Mammary epithelial cell (primary cell): ENCODE measurements around the gene ZSWIM8.

ENCODE experiments used
- EZH2 ChIP-seq: IDR thresholded peaks from 2 replicates; pipeline ENCODE4 v1.6.1; 2012; ENCODE audit warnings: low read length, inconsistent platforms, borderline replicate concordance
- TF ChIP-seq, protein P1 (sequence below), 2 donors: IDR thresholded peaks in 1 of 2; conservative IDR thresholded peaks in 1 of 2; 2 replicates each; pipeline ENCODE4 v1.5.1; 2011 to 2012; ENCODE audit warnings: inconsistent platforms in 2 of 2, low read length in 2 of 2, mild to moderate bottlenecking in 2 of 2, control low read depth in 1 of 2, low read depth in 1 of 2; ENCODE audit not compliant: insufficient read depth in 1 of 2; ENCODE audit errors: extremely low read depth in 1 of 2

DNA sequence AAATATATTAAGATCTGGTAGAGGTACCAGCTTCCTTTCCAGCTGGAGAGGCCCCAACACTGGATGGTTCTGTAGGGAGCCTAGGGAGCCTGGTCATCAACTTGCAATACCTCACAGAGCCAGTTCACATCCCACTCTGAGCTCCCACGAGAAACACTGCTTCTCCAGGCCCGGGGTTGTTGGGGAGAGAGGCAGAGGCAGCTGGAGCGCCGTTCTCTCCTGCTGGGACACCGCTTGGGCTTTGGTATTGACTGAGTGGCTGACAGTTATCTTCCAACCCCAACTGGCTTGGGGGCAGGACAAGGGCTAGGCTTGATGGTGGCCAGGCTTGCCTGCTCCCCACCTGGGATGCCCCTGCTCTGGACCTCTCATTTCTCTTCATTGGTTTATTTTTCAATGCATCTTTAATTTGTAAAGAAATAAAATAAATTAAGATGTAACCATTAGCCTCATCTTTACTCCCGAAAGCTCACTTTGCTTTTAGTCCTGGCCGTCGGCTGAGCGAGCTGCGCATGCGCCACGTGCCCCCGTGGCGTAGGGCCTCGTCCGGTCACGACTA lies 13.6 kb upstream of the ZSWIM8 start:
- TF ChIP-seq, protein P1, sequence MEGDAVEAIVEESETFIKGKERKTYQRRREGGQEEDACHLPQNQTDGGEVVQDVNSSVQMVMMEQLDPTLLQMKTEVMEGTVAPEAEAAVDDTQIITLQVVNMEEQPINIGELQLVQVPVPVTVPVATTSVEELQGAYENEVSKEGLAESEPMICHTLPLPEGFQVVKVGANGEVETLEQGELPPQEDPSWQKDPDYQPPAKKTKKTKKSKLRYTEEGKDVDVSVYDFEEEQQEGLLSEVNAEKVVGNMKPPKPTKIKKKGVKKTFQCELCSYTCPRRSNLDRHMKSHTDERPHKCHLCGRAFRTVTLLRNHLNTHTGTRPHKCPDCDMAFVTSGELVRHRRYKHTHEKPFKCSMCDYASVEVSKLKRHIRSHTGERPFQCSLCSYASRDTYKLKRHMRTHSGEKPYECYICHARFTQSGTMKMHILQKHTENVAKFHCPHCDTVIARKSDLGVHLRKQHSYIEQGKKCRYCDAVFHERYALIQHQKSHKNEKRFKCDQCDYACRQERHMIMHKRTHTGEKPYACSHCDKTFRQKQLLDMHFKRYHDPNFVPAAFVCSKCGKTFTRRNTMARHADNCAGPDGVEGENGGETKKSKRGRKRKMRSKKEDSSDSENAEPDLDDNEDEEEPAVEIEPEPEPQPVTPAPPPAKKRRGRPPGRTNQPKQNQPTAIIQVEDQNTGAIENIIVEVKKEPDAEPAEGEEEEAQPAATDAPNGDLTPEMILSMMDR (conservative IDR thresholded peaks at IDR 0.05 in 1 of 2, IDR thresholded peaks at IDR 0.05 in 1 of 2; ENCODE audit: extremely low read depth in 1 of 2, insufficient read depth in 1 of 2, low read depth in 1 of 2, low read length in 2 of 2): no peak
- TF ChIP-seq EZH2: no peak
